Activated CD8-positive, alpha-beta memory T cell treated with anti-CD3 and anti-CD28 coated beads for 4 hours (primary cell): ENCODE data around the gene ANKRD36.
"Not testable (repeated sequence)": the region's sequence is repeated elsewhere in the genome, so short reads cannot be mapped to it uniquely, and the experiment has no call there.

Source experiments
- DNase-seq, 2 donors: peaks; one replicate each; pipeline ENCODE4 v3.0.0-alpha.2; 2020; ENCODE audit warnings: low read depth in 2 of 2

ANKRD36 gene

DNA sequence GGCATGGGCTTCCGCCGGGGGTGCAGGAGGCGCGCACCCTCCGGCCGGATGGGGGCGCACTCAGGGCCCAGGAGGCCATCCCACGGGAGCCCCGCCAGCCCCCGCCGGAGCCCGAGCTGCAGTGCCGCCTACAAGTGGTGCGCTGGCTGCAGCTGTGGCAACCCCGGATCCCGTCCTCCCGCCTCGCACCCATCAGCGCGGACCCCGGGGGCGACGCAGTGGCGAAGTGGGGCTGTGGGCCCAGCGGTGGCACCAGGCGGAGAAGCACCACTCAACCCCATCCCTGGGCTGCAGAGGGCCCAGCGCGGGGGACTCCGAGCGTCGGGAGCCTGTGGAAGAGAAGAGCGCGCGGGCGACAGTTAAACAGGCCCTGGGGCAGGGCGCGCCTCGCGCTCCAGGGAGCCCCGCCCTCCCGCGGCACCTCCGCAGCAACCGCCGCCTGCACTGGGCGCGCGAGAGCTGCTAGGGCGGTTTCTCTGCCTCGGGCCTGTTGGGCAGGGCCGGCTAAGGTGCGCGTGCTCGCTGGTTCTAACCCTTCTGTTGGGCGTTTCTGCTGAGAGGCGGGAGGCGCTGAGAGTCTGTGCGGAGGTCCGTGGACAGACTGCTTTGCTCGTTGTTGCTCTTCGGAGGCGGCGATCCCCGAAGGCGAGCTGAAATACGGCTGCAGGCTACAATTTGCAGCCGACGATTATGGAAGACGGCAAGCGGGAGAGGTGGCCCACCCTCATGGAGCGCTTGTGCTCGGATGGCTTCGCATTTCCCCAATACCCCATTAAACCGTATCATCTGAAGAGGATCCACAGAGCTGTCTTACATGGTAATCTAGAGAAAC, at the start of gene ANKRD36:
TSS of gene ANKRD36 (plus strand) at position 104 of the 832 bp plus-strand sequence. CDS start at position 691, 587 bp downstream.
- peak; percentile 63 to 69 for DNase-seq

GRCh38 chr2:97066030-97066429, 46.9 kb upstream of the ANKRD36 start:
- not testable (repeated sequence) for DNase-seq

- DNase-seq, result no peak
Observed at GRCh38 chr2:97067279-97068004, 45.5 kb upstream of the ANKRD36 start.

DNA sequence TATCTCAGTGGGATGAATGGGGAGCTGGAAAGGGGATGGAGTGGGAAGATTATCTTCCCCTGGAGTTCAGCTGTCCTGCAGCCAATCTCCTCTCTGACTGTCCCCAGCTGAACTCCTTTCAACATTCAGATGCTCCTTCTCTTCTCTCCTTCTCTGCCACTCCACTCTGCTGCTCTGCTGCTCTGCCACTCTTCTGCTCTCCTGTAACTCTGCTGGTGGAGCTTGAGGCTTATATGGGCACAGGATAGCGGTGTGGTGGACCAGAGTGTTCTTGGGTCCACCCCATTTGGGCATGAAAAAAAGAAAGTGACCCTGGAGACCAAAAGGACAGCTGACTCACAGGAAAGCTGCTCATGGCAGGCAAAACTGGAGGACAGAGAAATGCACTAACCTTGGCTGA, 44.9 kb upstream of the ANKRD36 start:
- no peak for DNase-seq

GRCh38 chr2:97068722-97069121, 44.2 kb upstream of the ANKRD36 start:
- not testable (repeated sequence) for DNase-seq

- DNase-seq, result not testable (repeated sequence)
Observed at GRCh38 chr2:97070915-97071314, 42.0 kb upstream of the ANKRD36 start.

DNA sequence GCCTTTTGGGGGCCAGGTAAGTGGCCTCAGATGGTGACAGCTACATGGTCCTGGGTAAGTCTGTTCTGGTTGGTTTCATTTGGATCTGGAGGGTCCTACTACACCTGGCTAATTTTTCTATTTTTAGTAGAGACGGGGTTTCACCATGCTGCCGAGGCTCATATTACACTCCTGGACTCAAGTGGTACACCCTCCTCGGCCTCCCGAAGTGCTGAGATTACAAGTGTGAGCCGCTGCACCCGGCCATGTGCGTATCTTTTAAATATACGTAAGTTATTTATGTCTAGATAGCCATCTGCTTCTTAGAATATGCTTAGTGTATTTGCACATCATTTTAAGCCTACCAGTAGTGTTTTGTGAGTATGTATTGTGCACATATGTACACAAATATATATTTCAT, 35.7 kb upstream of the ANKRD36 start:
- not testable (repeated sequence) for DNase-seq

GRCh38 chr2:97080855-97081254, 32.1 kb upstream of the ANKRD36 start:
- not testable (repeated sequence) for DNase-seq

DNA sequence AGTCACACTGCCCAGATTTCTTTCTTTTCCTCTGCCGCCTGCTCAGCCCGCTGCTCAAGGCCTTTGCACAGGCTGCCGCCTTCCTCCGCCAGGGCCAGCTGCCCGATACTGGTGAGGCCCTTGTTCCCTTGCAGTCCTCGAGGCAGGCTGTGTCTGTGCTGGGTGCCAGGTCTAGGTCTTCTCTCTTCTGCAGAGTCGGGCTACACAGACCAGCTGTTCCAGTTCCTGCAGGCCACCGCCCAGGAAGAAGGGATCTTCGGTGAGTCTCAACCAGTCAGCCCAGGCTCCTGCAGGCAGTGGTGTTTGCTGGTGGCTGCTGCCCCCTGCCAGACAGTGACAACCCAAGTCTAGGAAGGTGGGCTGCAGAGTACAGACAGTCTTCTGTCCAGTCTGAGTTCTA, 30.7 kb upstream of the ANKRD36 start:
- DNase-seq, result not testable (repeated sequence)

GRCh38 chr2:97083516-97083915, 29.4 kb upstream of the ANKRD36 start:
- DNase-seq, result not testable (repeated sequence)

DNA sequence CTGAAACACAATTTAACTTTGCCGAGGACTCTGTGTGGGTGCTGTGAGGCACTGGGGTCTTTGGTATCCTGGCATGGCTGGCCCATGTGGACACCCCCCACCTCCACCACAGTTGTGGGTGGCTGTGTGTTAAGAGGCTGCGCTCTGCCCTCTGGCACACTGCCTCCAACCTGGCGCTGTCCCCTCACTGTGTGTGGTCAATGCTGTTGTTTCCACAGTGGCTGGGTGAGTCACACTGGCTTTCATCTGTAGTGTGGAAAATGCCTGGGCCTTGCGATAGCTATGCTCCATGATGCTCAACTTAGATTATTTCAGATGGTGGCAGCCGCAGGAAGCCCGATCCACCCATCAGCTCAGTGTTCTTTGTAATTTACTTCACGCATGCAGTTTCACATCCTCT, 27.9 kb upstream of the ANKRD36 start:
- not testable (repeated sequence) for DNase-seq

DNA sequence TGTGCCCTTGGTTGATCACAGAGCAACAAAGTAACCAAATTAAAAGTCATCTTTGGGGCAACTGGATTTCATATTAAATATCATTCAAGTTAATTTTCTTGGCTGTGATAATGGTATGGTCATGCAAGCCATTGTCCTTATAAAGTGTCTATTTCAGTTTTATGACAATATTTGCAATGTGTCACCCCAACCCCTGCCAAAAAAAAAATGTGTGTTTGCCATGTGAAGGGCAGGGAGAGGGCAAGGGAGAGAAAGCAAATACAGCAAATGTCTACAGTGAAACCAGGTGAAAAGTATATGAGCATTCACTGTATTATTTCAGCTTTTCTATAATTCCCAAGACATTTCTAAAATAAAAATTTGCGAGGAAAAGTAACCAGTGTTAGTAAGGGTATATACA, 24.2 kb upstream of the ANKRD36 start:
- not testable (repeated sequence) for DNase-seq

DNA sequence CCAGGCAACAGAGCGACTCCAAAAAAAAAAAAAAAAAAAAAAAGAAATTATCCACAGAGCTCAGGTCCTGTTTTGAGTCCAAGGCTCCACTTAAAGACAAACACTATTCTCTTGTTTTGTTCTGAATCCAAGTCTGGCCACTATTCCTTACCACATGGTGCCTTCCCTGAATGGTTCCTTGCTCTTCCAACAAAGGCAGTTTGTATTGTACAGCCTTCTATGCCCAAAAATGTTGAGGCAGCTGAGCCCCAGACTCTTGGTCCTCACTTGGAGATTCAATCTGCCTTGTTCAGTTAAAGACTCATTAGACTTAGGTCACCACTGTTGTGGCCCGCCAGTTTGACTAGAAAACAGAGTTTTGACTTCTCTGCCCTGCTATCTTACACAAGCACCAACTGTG, 20.0 kb upstream of the ANKRD36 start:
- not testable (repeated sequence) for DNase-seq

GRCh38 chr2:97093983-97094771, 18.8 kb upstream of the ANKRD36 start:
- DNase-seq, result not testable (repeated sequence)

GRCh38 chr2:97094772-97095611, 18.0 kb upstream of the ANKRD36 start, which contains the start of gene FAHD2B:
FAHD2B (minus strand) TSS chr2:97094882; CDS start chr2:97091706, 3,176 bp downstream.
- DNase-seq, result peak; percentile 70 to 80

DNA sequence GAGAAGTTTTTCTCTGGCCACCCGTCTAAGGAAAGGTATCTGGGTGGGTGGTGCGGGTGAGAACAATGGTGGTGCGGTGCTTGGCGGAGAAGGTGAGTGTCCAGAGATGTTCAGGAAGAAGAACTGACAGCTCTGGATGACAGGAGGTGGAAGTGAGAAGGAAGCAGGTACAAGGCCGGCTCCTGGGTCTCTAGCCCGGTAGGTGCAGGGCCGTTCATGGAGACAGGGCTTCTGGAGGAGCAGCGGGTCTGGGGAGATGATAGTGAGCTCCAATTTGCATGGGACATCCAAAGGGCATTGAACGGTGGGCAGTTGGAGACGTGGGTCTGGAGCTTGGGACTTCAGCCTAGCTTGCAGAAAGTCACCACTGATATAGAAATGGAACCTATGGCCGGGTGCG, 17.3 kb upstream of the ANKRD36 start:
- no peak for DNase-seq

DNA sequence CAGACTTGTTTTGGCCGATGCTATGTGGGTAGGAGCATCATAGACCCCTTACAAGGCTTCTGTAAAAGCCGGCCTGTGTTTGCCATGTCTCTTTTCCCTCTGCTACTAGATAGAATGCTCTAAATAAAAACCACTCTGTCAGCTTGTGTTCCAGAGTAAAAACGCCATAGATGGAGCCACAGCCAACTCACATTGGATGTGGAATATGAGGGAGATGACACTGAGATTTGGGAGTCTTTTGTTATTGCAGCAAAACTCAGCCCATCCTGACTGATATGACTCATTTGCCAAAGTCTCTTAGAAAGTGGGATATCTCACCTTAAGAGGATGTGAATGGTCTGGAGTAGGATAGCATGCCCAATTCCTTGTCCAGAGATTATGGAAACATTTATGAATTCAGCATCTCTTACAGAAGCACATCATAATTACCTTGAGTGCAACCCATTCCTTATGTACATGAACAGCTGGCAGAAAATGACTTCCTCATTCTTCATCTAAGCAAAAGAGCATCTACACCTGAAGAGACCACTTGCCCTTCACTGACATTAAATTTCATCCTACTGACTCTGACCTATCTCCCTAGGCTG, 14.1 kb upstream of the ANKRD36 start:
- DNase-seq, result not testable (repeated sequence)

DNA sequence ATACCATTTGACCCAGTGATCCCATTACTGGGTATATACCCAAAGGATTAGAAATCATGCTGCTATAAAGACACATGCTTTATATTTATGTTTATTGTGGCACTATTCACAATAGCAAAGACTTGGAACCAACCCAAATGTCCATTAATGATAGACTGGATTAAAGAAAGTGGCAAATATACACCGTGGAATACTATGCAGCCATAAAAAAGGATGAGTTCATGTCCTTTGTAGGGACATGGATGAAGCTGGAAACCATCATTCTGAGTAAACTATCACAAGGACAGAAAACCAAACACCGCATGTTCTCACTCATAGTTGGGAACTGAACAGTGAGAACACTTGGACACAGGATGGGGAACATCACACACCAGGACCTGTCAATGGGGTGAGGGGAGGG, 6.1 kb upstream of the ANKRD36 start:
- not testable (repeated sequence) for DNase-seq

DNA sequence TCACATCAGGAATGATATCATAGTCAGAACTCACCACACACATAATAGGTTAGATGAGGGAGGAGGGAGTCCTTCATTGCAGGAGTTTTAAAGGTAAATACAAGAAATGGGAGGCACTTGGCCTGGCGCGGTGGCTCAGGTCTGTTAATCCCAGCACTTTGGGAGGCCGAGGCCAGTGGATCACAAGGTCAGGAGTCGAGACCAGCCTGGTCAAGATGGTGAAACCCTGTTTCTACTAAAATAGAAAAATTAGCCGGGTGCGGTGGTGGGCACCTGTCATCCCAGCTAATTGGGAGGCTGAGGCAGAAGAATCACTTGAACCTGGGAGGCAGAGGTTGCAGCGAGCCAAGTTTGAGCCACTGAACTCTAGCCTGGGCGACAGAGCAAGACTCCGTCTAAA, 1.7 kb upstream of the ANKRD36 start:
- not testable (repeated sequence) for DNase-seq

DNA sequence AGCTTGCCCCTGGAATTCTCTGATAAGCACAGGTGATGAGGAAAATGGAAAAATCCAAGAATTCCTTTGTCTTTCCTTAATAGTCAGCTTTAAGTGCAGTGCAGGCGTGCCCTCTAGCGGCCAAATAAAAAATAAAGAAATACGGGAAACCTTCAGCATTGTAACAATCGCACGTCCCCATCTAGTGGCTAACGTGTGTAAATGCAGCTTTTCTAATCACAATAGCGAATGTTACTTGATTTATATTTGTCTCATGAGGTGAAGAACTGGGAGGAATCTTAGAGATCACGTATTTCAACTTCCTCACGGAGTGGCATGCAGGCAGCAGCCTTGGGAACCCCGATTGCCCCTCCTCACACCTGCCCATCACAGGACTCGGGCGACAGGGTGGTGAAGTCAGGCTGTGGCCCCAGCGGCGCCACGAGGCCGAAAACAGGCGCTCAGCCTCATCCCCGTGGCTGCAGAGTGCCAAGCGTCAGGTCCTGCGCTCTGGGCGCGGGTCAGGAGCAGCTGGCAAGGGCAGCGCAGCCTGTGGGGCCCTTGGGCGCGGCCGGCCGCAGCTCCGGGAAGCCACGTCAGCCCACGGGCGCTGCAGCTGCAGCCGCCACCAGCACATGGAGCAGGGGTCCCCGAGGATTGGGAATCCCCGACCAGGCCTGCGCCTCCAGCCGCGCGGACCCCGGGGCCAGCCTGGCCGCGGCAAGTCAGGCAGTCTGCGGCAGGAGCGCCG, 468 bp upstream of the ANKRD36 start:
- peak in 1 of 2 donors; percentile 37 for DNase-seq
